SU-DHL-6 (cell line): ENCODE data around the gene CRYBB1.

ENCODE experiments used
- H2AFZ ChIP-seq: fragments of 200-600 bp; sonication (generic); 2 replicates; pipeline ENCODE4 v1.6.1; 2014; ENCODE audit warnings: low read depth, mild to moderate bottlenecking, moderate library complexity, mixed read lengths, antibody characterized with exemption, low read length; ENCODE audit not compliant: severe bottlenecking
- H3F3A ChIP-seq: fragments of 200-600 bp; shearing (Covaris generic); 2 replicates; pipeline ENCODE4 v1.6.0; 2016; ENCODE audit warnings: antibody characterized with exemption, mild to moderate bottlenecking; ENCODE audit not compliant: insufficient read depth
- H3K27ac ChIP-seq: fragments of 200-600 bp; sonication (generic); 2 replicates; pipeline ENCODE4 v1.5.1; 2016; ENCODE audit warnings: low read depth, mild to moderate bottlenecking, low read length, moderate library complexity, mixed read lengths
- H3K27me3 ChIP-seq: fragments of 200-600 bp; sonication (generic), shearing (Covaris generic); 2 replicates; pipeline ENCODE4 v1.6.0; 2014; ENCODE audit warnings: mild to moderate bottlenecking, low read length
- H3K36me3 ChIP-seq: fragments of 200-600 bp; sonication (generic); 2 replicates; pipeline ENCODE4 v1.6.1; 2014; ENCODE audit warnings: mild to moderate bottlenecking, low read length, mixed read lengths
- H3K4me2 ChIP-seq: fragments of 300-600, 200-600 bp; shearing (Covaris generic), sonication (generic); 2 replicates; pipeline ENCODE4 v1.6.0; 2014; ENCODE audit warnings: low read length, low read depth, mild to moderate bottlenecking; ENCODE audit not compliant: poor library complexity, severe bottlenecking
- H3K4me3 ChIP-seq: fragments of 200-600 bp; sonication (generic); 2 replicates; pipeline ENCODE4 v1.5.1; 2014; ENCODE audit warnings: antibody characterized with exemption, low read length, mild to moderate bottlenecking, mixed read lengths; ENCODE audit not compliant: insufficient read depth, poor library complexity, severe bottlenecking
- H3K79me2 ChIP-seq: fragments of 200-600 bp; sonication (generic); 2 replicates; pipeline ENCODE4 v1.6.1; 2014; ENCODE audit warnings: mild to moderate bottlenecking, low read length, moderate library complexity; ENCODE audit not compliant: insufficient read depth
- H3K9ac ChIP-seq: fragments of 200-600 bp; sonication (generic); 2 replicates; pipeline ENCODE4 v1.7.0; 2014; ENCODE audit warnings: mild to moderate bottlenecking, low read length
- H3K9me2 ChIP-seq: fragments of 200-600 bp; sonication (generic); replicated peaks from 2 replicates; pipeline ENCODE4 v1.6.1; 2014; ENCODE audit warnings: low read length; ENCODE audit not compliant: insufficient read depth
- H3K9me3 ChIP-seq: fragments of 200-600 bp; sonication (generic); 2 replicates; pipeline ENCODE4 v1.6.1; 2014; ENCODE audit warnings: low read length, mixed read lengths; ENCODE audit not compliant: insufficient read depth
- H4K20me1 ChIP-seq: fragments of 200-600 bp; sonication (generic); 2 replicates; pipeline ENCODE4 v1.6.1; 2014; ENCODE audit warnings: low read depth, mild to moderate bottlenecking, antibody characterized with exemption, low read length, moderate library complexity, mixed read lengths
- EZH2phosphoT487 ChIP-seq: fragments of 200-600 bp; sonication (generic), shearing (Covaris generic); conservative IDR thresholded peaks from 2 replicates; pipeline ENCODE4 v1.6.1; 2018; ENCODE audit warnings: mild to moderate bottlenecking, antibody characterized with exemption, low read length, moderate library complexity, mixed read lengths
- TF ChIP-seq, protein P1 (sequence below): fragments of 200-600 bp; sonication (generic); IDR thresholded peaks from one replicate; pipeline ENCODE4 v1.5.1; 2017; ENCODE audit warnings: antibody characterized with exemption, mild to moderate bottlenecking, low read length, moderate library complexity; ENCODE audit not compliant: insufficient read depth, poor library complexity, severe bottlenecking

Gene CRYBB1

GRCh38 chr22:26556904-26557303 is 60.9 kb downstream of the CRYBB1 start:
- peaks cover 13% of the 10 kb centered on the region; the same call in 1 of the 2 replicates for H3K79me2 ChIP-seq
- no peak overlapping the region for H3K4me2 ChIP-seq
- H3F3A ChIP-seq = no peaks in the 10 kb centered on the region
- no peaks in the 10 kb centered on the region for H3K9me3 ChIP-seq
- TF ChIP-seq, protein P1, sequence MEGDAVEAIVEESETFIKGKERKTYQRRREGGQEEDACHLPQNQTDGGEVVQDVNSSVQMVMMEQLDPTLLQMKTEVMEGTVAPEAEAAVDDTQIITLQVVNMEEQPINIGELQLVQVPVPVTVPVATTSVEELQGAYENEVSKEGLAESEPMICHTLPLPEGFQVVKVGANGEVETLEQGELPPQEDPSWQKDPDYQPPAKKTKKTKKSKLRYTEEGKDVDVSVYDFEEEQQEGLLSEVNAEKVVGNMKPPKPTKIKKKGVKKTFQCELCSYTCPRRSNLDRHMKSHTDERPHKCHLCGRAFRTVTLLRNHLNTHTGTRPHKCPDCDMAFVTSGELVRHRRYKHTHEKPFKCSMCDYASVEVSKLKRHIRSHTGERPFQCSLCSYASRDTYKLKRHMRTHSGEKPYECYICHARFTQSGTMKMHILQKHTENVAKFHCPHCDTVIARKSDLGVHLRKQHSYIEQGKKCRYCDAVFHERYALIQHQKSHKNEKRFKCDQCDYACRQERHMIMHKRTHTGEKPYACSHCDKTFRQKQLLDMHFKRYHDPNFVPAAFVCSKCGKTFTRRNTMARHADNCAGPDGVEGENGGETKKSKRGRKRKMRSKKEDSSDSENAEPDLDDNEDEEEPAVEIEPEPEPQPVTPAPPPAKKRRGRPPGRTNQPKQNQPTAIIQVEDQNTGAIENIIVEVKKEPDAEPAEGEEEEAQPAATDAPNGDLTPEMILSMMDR = no peak
- TF ChIP-seq EZH2phosphoT487 = no peak
- H3K27me3 ChIP-seq = no peaks in the 10 kb centered on the region
- no peak overlapping the region for H3K4me3 ChIP-seq
- no peak overlapping the region for H3K27ac ChIP-seq
- H3K36me3 ChIP-seq = no peaks in the 10 kb centered on the region
- H3K9me2 ChIP-seq = no peaks in the 10 kb centered on the region
- no peak overlapping the region for H3K9ac ChIP-seq
- H4K20me1 ChIP-seq = no peaks in the 10 kb centered on the region
- H2AFZ ChIP-seq = no peak overlapping the region

- no peak overlapping the region for H3K27ac ChIP-seq
- no peaks in the 10 kb centered on the region for H3K36me3 ChIP-seq
- no peak overlapping the region for H3K9ac ChIP-seq
- peaks cover 10% of the 10 kb centered on the region; the same call in 1 of the 2 replicates for H3K79me2 ChIP-seq
- no peak overlapping the region for H2AFZ ChIP-seq
- TF ChIP-seq EZH2phosphoT487 = no peak
- TF ChIP-seq, protein P1 = no peak
- no peak overlapping the region for H3K4me3 ChIP-seq
- no peak overlapping the region for H3K4me2 ChIP-seq
- H3F3A ChIP-seq = no peaks in the 10 kb centered on the region
- H3K9me3 ChIP-seq = no peaks in the 10 kb centered on the region
- H4K20me1 ChIP-seq = no peaks in the 10 kb centered on the region
- no peaks in the 10 kb centered on the region for H3K27me3 ChIP-seq
- no peaks in the 10 kb centered on the region for H3K9me2 ChIP-seq
Observed at GRCh38 chr22:26555478-26555877, 62.3 kb downstream of the CRYBB1 start.

DNA sequence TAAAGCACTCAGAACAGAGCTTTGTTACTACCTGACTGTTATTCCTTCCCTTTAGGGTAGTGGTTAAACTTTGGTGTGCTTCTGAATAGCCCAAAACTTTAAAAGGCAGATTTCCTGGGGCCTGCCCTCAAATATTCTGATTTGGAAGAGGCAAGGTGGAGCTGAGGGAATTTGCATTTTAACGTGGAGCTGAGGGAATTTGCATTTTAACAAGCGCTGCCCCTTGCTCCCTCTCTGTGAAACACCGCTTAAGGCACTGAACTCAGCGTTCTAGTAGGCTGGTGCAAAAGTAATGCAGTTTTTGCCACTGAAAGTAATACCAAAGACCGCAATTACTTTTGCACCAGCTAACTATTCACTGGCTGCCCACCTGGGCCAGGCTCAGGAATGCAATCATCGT is 62.9 kb downstream of the CRYBB1 start:
- no peak overlapping the region for H3K4me3 ChIP-seq
- H3K4me2 ChIP-seq = no peak overlapping the region
- H3K9me3 ChIP-seq = no peaks in the 10 kb centered on the region
- no peaks in the 10 kb centered on the region for H3K27me3 ChIP-seq
- TF ChIP-seq EZH2phosphoT487 = no peak
- TF ChIP-seq, protein P1 = no peak
- H3K27ac ChIP-seq = no peak overlapping the region
- no peak overlapping the region for H3K9ac ChIP-seq
- peaks cover 8% of the 10 kb centered on the region; the same call in 1 of the 2 replicates for H3K79me2 ChIP-seq
- no peaks in the 10 kb centered on the region for H4K20me1 ChIP-seq
- no peaks in the 10 kb centered on the region for H3K9me2 ChIP-seq
- H3K36me3 ChIP-seq = no peaks in the 10 kb centered on the region
- no peaks in the 10 kb centered on the region for H3F3A ChIP-seq
- no peak overlapping the region for H2AFZ ChIP-seq
